NCI-H187 (cell line): ENCODE results near the gene MKNK1.
A peak's percentile ranks its signal among the peaks of the same experiment; 100 is the strongest.
"Not testable (repeated sequence)": the region's sequence is repeated elsewhere in the genome, so short reads cannot be mapped to it uniquely, and the experiment has no call there.

Experiments used
- DNase-seq, 2 experiments: peaks; one replicate each; lab custom pipeline; 2025; lab: John Stamatoyannopoulos, UW

The MKNK1 gene

DNA sequence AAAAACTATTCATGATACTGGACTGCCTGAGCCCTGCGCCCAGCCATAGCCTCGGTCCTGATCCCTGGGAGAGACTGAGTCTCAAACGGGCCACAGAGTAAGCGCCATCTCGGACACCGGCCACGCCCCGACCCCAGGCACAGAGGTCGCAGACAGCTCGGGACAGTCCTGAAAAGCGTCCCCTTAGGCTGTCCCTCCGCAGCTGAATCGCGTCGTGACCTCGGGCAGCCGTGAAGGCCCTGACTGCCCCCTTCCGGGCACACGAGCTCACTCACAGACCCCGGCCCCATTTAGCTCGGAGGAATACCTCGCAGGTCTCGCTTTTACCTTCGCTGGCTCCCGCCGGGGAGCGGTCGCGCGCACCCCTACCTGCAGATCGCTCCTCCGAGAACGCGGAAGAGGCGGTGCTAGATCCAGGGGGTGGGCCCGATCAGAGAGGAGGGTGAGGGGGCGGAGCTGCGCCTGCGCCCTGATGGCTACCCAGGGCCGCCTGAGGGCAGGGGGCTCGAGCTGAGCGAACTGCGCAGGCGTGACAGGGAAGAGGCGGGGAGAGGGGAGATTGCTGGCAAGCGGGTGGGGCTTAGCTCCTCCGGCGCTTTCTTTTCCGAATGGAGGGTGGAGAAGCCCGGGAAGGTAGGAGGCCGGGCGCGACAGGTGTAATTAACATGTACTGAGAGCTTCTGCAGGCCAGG is at the start of gene MKNK1:
Gene MKNK1, minus strand, starts transcription at position 411 of the 692 bp plus-strand sequence. CDS start 20,941 bp downstream, outside the sequence.
- peak; percentile 90 to 92 for DNase-seq

DNA sequence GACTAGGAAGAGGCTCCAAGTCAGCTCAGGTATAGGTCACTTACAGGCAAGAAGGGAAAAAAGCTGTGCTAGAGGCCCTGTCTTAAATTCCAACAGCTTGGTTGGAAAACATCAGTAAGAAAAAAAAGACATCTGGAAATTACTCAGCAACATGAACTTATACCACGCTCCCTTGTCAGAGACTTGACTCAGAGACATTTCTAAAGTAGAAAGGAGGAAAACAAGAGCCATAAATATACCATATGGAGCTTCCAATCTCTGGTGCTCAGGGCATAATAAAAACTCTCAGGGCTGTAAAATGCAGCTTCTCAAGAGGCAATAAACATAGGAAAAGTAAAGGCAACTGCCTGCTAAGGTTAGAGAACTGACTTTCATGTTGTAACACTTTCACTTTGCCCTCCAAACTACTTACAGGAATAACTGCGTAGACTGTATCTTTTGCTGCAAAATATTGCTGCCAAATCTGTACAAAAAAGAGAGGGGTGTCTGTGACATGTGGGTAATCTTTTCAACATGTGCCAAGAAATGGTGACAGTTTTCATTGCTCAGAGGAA is 49.4 kb upstream of the MKNK1 start:
- no peak for DNase-seq

DNA sequence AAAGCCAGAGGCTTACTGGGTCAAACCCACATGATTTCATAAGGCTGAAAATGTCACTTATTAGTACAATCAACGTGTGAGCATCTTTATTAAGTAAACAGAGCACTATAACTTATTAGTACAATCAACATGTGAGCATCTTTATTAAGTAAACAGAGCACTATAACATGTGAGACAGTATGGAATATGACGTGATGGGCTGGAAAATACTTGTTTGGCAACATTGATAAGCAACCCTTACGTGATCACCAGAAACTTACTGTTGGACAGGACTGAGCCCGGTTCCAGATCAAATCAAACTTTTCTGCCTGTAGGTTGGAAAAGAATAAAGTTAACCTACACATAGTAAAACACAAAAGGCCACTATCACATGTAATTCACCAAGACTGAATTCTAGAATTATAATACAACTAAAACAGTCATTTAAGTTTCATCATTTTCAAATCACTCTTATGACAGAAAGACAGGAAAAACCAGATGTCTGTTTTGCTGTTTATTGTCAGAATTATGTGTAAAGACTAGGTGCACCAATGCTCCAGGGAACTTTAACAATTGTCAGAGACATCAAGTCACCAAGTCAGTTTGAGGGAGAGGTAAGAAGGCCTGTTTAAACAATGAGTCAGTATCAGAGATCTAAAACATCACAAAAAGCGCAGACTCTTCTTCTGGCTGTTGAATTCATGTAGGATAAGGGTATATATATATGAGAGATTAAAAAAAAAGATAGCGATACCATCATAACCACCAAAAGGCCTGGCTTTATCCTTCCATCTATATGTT is 48.4 kb upstream of the MKNK1 start:
- no peak for DNase-seq

DNA sequence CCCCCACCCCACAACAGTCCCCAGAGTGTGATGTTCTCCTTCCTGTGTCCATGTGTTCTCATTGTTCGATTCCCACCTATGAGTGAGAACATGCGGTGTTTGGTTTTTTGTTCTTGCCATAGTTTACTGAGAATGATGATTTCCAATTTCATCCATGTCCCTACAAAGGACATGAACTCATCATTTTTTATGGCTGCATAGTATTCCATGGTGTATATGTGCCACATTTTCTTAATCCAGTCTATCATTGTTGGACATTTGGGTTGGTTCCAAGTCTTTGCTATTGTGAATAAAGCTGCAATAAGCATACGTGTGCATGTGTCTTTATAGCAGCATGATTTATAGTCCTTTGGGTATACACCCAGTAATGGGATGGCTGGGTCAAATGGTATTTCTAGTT is 47.1 kb upstream of the MKNK1 start:
- not testable (repeated sequence) for DNase-seq

DNA sequence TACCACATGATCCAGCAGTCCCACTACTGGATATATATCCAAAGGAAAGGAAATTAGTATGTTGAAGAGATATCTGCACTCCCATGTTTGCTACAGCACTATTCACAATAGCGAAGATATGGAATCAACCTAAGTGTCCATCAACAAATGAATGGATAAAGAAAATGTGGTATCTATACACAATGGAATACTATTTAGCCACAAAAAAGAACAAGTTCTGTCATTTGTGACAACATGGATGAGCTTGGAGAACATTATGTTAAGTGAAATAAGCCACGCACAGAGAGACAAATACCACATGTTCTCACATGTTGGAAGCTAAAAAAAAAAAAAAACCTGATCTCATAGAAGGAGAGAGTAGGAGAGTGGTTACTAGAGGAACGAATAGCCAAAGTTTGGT is 46.4 kb upstream of the MKNK1 start:
- no peak for DNase-seq

DNA sequence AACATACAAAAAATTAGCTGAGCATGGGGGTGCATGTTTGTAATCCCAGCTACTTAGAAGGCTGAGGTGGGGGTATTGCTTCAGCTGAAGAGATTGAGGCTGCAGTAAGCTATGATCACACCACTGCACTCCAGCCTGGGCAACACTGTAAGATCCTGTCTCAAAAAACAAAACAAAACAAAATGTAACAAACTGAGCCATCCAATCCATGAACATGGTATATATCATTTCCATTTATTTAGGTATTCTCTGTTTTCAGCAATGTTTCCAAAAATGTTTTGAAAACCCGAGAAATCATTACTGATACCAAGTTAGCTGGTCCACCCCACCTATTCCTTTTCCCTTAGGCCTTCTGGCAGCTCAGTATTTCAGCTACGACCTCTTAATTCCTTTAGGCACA is 45.7 kb upstream of the MKNK1 start:
- DNase-seq = no peak

DNA sequence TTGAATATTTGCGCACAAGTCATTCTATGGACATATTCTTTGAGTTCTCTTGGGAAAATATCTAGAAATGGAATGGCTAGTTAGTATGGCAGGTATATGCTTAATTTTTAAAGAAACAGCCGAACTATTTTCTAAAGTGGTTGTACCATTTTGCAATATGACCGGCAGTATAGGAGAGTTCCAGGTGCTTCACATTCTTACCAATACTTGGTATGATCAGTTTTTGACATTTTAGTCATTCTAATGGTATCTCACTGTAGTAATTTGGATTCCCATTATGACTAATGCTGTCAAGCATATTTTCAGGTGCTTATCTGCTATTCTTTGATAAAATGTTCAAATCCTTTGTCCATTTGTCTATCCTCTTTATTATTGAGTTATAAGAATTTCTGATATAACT is 43.5 kb upstream of the MKNK1 start:
- DNase-seq = no peak

DNA sequence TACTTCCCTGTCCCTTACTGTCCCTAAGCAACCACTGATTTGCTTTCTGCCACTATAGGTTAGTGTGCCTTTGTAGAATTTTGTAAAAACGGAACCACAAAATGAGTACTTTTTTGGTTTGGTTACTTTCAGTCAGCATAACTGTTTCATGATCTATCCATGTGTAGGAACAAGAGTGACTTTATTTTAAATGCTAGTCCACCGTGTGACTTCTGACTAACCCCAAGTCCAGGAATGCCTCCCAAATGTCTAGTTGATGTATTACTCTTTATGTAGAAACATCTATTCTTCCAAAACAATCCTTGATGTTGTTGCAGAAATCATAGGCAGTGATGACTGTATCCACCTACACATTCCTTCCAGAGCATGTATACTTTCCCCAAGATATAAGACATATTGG is 42.8 kb upstream of the MKNK1 start:
- no peak for DNase-seq

DNA sequence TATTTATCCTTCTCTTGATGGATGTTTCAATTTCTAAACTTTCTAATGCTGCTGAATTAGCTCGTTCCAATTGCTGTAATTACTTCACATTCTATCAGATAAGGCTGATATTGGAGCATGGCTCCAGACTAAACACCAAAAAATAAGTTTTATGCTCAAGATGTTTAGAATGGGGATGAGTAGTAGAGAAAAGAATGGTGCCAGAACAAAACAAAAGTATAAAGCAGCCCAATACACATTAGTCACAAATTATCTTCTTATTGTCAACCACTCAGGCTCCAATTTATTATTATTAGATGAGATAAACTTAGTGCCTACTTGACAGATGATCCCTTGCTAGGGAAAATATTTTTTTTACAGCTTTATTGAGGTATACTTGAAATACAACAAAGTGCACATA is 42.3 kb upstream of the MKNK1 start:
- DNase-seq = no peak

DNA sequence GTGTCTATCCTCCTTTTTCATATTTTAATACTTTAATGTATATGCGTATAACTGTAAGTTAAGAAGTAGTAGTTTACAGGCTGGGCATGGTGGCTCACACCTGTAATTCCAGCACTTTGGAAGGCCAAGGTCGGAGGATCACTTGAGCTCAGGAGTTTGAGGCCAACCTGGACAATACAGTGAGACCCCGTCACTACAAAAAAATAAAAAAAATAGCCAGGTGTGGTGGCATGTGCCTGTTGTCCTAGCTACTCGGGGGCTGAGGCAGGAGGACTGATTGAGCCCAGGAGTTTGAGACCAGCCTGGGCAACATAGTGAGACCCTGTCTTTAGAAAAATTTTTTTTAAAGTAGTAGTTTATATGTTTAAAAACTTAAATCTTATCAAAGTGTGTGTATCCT is 41.7 kb upstream of the MKNK1 start:
- DNase-seq = no peak

DNA sequence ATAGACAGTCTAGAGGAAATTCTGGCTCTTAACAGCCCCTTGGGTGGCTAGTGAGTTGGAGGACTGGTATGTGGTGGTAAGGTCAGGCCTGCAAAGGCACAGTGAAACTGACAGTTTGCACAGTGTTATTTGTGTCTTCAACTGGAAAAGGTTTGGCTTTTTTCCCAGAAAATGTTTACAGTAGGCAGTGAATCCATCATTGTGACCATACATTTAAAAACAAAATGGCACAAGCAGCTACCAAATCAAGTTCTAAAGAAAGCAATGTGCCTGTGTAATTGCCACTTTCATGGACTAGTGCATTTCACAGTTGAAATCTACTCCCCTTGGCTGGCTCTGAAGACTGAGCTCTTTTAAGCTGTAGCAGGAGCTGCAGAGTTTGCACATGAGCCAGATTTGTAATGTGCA is 39.3 kb upstream of the MKNK1 start:
- no peak for DNase-seq

DNA sequence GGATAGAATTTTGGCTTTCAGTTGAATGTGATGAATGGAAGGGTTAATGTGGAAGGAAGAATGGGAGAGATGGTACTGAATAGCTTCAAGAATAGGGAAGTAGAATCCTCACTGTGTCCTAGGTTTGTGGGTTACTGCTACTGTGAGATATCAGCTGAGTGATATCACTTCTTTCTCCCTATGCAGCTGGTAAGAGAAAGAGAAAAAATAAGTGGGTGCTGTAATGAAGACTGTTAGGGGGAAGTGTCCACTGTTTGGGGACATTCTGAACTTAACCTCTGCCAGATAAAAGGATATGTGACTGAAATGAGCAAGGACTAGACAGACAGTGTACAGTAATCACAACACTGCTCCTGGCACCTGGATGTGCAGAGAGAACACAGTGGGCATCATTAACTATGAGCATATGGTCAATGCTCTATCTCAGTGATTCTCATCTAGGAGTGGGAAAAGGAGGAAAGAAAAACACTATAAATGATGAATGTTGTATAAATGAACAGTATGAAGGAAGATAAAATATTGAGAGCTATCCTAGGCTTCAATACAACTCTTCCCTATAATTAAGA is 38.1 kb upstream of the MKNK1 start:
- no peak for DNase-seq

DNA sequence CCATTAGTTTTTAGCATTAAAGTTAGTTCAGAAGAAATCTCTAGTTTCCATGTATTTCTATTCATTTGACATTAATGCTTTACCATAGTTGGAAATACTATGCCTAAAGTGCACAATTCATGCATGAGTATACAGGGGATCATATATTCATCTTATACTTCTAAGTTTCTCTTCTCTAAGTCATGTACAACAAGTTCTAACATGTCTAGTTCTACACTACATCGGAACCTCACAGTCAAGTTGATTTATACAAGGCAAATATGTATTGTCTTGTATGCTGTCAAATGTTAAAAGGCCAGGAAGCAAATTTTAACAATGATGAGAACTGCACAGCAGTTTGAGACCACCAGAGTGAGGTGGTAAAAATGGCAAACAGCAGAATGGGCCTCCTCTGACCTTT is 35.5 kb upstream of the MKNK1 start:
- DNase-seq = no peak

DNA sequence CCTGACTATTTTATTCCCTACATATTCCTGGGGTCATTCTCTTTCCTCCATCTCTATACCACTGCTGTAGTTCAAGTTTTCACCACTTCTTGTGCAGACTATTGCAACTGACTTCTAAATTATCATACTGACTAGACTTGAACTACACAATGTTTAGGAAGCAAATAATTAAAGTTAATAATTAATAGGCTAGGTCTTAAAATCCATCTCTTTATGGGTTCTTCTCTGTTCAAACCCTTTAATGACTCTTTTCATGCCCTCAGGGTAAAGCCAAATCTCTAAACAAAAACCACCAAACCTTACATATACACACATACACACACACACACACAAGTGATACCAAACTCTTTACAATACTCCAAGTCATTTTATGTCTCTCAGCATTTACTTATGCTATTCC is 34.9 kb upstream of the MKNK1 start:
- no peak for DNase-seq

DNA sequence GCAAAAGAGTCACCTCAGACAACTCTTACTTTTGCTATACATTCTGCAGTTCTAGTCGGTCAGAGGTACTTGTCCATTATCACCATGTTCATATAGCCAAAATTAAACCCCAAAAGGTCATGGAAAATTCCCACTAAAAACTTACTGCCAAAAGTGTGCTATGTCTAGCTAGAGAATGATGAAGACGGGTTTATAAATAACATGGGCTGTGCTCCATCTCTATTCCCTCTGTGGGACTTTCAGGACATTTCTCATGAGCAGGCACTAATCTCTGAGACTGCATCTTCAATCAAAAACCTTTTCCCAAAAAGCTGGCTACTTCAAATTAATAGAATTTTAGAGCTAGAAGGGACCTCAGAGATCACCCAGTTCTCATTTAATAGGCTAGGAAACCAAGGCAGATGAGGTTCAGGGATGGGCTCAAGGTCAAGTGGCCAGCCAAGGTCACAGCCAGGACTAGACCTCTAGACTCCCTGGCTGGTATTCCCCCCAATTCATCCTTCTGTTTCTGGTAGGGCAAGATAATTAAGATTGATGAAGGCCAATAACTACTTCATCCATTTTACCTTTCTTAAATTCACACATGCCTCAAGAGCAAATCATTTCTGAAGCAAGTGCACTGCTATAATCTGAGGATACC is 33.5 kb upstream of the MKNK1 start:
- no peak for DNase-seq

DNA sequence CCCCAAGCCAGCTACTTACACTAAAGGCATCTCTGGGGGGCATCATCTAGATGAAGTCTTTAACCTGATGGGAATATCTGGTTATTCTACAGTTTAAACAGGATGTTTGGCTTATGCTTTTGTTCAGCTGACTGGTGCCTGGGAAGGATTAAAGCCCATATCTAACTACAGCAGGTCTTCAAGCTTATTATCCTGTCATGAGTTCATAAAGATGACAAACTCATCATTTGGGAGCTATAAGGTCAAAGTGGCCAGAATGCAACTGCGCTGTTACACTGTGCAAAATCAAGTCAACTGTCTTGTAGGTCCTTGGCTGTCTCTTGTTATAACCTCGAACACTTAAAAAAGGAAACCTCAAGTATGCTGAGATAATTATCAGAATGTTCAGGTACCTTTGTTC is 31.1 kb upstream of the MKNK1 start:
- no peak for DNase-seq

DNA sequence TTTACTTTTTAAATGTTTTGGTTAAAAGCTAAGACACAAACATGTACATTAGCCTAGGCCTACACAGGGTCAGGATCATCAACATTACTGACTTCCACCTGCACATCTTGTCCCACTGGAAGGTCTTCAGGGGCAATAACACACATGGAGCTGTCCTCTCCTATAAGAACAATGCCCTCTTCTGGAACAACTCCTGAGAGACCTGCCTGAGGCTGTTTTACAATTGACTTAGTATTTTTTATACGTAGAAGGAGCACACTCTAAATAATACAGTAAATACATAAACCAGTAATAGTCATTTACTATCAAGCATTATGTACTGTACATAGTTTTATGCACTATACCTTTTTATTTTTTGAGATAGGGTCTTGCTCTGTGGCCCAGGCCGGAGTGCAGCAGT is 26.7 kb upstream of the MKNK1 start:
- DNase-seq = no peak

DNA sequence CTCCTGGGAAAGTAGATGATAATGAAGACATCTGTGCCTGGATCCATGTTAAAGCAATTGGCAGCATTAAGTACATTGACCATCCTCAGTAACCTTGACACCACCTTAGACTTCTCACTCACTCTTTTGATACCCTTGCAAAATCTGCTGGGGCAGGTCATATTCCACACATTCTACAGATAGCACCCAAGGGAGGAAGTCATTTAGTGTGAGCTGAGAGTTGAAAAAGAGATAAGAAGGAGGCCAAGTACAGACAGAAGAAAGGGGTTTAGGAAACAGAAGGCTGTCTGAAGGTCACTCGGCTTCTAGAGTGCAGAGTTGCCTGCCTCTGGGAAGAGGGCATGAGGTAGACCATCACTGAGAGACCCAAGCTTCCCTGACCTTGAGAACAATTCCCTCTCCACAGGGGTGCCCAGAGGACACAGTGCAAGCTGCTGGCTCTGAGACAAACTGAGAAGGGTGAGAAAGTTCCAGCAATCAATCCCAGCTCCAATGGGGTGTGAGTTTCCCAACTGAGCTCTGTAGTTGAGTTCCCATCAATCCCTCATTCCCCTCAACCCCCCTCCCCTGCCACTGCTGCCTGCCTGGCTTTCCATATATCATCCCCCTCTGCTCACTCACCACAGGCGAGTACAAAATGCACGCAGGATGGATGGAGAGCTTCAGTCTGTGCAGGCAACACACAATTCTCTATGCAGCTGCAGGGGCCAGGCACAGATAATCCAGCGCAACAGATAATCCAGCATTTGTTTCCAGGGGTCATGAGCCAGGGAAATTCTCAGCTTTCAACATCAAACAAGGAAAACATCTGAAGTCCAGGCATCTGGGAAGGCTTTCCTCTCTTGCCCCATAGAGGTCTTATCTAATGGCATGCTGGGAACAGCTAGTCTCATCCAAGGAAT is 19.9 kb upstream of the MKNK1 start:
- DNase-seq = no peak

DNA sequence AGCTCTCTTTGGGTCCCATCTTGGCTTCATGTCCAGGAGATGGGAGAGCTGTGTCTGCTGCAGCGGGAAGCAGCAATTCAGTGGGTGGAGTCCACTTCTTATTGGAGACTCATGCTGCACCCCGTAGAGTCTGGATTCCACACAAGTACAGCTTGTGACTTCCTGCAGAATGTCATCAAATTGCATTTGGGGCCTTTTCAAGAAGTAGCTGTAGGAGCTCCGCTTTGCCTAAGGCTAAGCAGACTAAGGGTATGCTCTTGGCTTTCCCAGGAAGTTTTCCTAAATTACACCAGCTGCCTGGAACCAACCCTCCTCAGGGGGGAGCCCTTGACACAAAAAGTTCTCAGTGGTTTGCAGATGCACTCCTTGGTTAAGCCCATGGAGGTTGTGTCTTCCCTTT is 18.3 kb upstream of the MKNK1 start:
- no peak for DNase-seq

DNA sequence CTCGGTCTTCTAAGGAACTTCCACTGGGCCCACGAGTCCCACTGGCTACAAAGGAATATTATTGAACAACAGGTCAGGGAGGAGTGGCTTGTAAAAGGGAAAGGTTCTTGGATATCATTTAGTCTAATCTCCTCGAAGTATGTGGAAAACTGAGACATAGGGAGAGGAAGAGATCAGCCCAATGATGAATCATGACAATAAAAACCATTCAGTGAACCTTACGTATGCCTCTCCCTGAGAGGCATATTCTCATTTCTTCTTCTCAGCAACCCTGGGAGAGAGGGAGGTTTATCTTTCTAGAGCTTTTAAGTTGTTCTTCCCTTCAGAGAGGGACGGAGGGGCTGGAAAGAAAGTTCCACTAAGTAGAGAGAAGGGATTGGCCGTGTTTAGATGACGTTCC is 17.9 kb upstream of the MKNK1 start:
- DNase-seq = no peak

DNA sequence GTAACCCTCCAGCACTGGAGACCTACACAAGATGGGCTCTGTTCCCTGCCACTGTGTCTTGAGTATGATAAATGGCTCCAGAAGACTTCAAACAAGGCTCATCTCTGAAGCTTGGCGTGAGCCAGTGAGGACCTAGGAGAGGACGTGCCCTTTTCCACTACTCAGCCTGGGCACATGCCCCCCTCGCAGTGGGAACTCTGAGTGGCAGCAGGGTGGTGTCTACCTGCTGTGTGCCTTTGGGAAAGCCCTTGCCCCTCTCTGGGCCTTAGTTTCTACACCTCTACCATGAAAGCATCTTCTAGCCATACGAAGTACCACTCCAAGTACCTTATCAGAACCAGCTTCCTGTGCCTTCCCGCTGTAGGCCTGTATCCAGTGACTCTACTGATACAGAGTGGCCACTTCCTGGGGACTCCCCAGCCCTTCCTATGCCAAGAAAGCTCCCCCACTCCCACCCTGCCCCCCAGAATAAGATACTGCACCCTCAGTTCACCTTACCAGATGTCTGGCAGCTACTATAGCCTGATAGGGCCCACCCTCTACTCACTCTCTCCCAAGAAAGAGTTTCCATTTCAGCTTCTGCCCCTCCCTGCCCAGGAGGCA is 15.7 kb upstream of the MKNK1 start:
- DNase-seq = no peak
